GM18505 (cell line): ENCODE data around the gene ZDHHC11B.
A peak's percentile ranks its signal among the peaks of the same experiment; 100 is the strongest.
"Not testable (repeated sequence)": the region's sequence is repeated elsewhere in the genome, so short reads cannot be mapped to it uniquely, and the experiment has no call there.

Experiments
- ATAC-seq: cut with Tn5 transposase; IDR thresholded peaks from one replicate; pipeline ENCODE4 v1.9.1; 2021; ENCODE audit not compliant: unreplicated experiment
- POLR2A ChIP-seq: IDR thresholded peaks from 4 replicates; pipeline ENCODE4 v1.6.1; 2011; ENCODE audit warnings: borderline replicate concordance; ENCODE audit not compliant: insufficient read depth, insufficient read length; ENCODE audit errors: extremely low read depth

Gene ZDHHC11B

GRCh38 chr5:787224-787856 is 2.8 kb upstream of the ZDHHC11B start:
- not testable (repeated sequence) for ATAC-seq

DNA sequence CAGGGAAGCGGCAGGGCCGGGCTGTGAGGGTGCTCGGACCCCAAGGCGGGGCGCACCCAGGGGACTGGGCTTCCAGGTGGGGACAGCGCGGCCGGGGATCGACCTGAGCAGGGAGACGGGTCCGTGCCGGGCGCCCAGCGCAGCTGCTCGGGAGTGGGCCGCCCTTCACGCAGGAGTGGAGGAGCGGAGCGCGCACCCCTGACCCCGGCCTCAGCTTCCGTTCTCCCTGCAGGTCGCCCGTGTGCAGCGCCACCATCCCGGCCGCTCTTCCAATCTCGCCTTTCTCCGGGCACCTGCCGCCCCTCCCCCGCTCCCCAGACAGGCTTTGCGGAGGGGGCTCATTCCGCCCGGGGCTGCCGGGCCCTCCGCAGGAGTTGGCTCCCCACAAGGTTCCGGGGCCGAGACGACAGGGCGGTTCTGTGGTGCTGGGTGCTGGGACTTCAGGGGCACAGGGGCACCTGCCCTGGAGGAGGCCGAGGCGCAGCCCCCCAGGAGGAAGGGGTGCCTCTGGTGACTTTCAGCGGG is 714 bp upstream of the ZDHHC11B start:
- ATAC-seq, result peak; percentile 17

DNA sequence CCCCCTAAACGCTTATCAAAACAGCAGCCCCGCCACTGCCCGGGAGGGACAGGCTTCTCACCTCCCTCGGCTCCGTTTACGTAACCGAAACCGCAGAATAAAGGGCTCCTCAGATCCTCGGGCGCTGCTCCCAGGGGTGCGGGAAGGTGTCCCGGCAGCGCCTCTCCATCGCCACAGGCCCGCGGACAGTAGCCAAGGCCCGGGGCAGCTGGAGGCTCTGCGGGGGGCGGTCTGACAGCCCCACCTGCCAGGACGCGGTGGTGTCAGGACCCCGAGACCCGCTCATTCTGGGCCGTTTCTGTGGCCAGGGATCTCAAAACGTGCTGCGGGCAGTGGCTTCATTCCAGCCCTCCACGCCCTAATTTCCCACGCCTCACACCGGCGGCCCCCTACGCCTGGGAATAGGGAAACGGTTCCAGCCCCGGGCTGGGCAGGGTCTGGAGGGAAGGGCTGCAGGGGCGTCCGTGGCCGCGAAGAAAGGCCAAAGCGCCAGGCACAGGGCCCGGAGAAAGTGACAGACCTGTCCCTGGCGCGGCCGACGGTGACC is 575 bp downstream of the ZDHHC11B start:
- ATAC-seq, result not testable (repeated sequence)

- ATAC-seq, result not testable (repeated sequence)
Observed at GRCh38 chr5:783049-783802, 1.3 kb downstream of the ZDHHC11B start.

DNA sequence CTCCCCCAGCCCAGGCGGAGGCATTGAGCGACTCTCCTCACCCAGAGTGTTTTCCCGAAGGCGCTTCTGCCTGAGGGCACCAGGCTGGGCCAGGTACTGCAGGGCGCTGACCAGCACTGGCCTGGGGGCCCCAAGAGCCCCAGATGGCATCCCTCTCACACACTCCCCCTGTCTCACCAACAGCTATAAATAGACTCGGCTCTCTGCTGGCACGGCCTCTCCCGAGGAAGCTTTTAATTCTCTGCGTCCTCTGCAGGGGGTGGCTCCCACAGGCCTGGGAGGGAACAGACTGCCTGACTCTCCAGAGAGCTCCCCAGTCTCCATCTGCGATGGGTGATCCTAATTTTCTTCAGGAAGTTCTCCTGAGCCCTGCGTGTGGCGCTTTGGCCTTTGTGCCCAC is 2.2 kb downstream of the ZDHHC11B start:
- not testable (repeated sequence) for ATAC-seq

DNA sequence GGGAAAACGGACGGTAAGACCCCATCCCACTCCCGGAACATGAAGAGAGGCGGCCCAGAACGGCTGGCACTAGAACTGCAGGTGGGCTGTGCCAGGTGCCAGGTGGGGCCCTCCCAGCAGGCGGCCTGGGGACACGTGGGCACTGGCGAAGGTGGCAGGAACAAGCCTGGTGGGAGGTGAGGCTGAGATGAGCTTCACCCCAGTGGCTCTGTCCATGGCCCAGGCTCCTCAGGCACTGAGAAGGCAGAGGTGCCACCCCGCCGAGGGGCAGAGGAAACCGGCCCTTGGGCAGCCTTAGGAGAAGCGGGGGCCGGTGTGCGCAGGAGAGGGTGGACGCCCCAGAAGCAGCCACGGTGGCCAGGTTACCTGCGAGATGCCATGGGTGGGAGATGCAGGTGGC is 4.0 kb downstream of the ZDHHC11B start:
- ATAC-seq, result not testable (repeated sequence)

GRCh38 chr5:778967-779366 is 5.6 kb downstream of the ZDHHC11B start:
- ATAC-seq, result not testable (repeated sequence)

DNA sequence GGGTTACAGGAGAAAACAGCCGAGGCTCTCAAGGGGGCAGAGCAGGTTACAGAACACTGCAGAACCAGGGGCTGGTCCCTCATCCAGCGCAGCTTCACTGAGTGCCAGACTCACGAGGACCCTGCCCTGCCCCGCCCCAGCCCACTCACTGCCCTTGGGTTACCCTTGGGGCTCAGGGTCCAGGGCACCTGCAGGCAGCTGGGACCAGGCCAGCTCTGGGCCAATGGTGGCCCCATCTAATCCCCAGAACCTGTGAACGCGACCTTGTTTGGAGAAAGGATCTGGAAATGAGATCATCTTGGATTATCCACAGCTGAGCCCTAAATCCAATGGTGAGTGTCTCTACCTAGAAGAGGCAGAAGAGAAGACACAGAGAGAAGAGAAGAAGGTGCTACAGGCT is 6.1 kb downstream of the ZDHHC11B start:
- ATAC-seq, result not testable (repeated sequence)

DNA sequence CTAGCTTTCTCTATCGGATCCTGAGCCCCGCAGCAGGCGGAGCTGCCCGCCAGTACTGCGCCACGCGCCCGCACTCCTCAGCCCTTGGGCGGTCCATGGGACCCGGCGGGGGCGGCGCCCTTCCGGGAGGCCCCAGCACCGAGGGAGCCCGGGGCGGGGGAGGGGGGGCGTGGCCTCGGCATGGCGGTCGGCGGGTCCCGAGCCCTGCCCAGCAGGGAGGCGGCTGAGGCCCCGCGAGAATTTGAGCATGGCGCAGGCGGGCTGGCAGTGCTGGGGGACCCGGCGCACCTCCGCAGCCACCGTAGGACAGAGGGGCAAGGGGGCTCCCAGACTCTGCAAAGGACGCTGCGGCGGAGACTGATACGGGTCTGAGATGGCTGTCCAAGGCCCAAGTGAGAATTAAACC is 6.8 kb downstream of the ZDHHC11B start:
- no peak for ATAC-seq
- TF ChIP-seq POLR2A, result no peak

DNA sequence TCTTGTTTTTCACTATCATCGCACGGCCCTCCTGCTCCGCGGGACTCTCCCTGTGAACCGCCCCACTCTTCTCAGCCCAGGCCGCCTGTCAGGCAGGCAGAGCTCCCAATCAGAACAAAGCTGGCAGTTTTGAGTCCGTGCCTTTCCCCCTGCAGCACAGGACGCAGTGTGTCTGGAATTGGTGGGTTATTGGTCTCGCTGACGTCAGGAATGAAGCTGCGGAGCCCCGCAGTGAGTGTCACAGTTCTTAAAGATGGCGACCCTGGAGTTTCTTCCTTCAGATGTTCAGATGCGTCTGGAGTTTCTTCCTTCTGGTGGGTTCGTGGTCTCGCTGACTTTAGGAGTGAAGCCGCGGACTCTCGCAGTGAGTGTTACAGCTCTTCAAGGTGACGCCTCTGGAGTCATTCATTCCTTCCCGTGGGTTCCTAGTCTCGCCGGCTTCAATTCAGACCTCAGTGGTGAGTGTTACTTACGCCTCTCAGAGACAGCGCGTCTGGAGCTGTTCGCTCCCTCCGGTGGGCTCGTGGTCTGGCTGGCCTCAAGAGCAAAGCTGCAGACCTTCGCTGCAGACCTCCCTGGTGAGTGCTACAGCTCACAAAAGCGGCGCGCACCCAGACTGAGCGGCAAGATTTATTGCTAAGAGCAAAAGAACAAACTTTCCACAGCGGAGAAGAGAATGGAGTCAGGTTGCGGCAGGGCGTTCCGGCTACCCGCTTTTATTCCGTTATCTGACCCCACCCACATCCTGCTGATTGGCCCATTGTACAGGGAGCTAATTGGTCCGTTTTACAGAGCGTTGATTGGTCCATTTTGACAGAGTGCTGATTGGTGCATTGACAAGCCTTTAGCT is 7.4 kb downstream of the ZDHHC11B start:
- ATAC-seq, result no peak

GRCh38 chr5:775961-776861 is 8.3 kb downstream of the ZDHHC11B start:
- no peak for TF ChIP-seq POLR2A
- no peak for ATAC-seq

More for the DNA sequence above, 7.4 kb downstream of the ZDHHC11B start:
- no peak for TF ChIP-seq POLR2A

GRCh38 chr5:775595-775960 is 9.0 kb downstream of the ZDHHC11B start:
- not testable (repeated sequence) for ATAC-seq

- not testable (repeated sequence) for ATAC-seq
Observed at GRCh38 chr5:774854-775505, 9.5 kb downstream of the ZDHHC11B start.

GRCh38 chr5:774304-774703 is 10.2 kb downstream of the ZDHHC11B start:
- ATAC-seq, result not testable (repeated sequence)
